ENCODE measurements around the gene TRABD2B. TPM values are rescaled to one million over a fixed set of nuclear protein-coding genes. Genes with fewer than 3 reads are reported as not detected.

The TRABD2B gene
- total RNA-seq, 1 experiment from 2014 or later: 10.3 TPM

DNA sequence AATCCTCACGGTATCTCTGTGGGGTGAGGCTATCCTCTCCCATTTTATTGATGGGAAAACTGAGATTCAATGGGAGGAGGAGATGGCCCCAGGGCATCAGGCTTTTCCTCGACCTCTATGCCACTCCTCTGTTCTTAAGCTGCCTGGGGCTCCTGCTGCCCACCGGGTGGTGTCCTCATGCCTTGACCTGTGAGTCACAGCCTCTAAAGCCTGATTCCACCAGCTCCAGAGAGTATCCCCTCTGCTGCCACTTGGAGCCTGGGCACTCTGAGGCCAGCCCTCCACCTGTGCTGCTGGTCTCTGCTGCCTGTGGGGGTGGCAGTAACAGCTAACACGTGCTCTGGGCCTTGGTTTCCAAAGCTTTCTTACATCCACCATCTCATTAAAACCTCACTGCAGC is 241.2 kb downstream of the TRABD2B start:
- no peak for DNase-seq (ENCODE audit: low spot score)
- ChIA-PET CTCF (interaction anchor here (0.7 to 2.6 kb wide), 30 partner anchors 7 to 566 kb away, joined by 3 to 43 read pairs (median 4); partner anchors contain the start of genes FOXD2 and PDZK1IP1), POLR2A (interaction anchor here (0.9 kb wide), 1 partner anchor 30 kb away, joined by 3 read pairs; no protein-coding TSS in a partner anchor)
- TF ChIP-seq, protein P1, sequence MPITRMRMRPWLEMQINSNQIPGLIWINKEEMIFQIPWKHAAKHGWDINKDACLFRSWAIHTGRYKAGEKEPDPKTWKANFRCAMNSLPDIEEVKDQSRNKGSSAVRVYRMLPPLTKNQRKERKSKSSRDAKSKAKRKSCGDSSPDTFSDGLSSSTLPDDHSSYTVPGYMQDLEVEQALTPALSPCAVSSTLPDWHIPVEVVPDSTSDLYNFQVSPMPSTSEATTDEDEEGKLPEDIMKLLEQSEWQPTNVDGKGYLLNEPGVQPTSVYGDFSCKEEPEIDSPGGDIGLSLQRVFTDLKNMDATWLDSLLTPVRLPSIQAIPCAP (CRISPR knock-in tag; IDR thresholded peaks at IDR 0.05): no peak
- TF ChIP-seq, protein P2, sequence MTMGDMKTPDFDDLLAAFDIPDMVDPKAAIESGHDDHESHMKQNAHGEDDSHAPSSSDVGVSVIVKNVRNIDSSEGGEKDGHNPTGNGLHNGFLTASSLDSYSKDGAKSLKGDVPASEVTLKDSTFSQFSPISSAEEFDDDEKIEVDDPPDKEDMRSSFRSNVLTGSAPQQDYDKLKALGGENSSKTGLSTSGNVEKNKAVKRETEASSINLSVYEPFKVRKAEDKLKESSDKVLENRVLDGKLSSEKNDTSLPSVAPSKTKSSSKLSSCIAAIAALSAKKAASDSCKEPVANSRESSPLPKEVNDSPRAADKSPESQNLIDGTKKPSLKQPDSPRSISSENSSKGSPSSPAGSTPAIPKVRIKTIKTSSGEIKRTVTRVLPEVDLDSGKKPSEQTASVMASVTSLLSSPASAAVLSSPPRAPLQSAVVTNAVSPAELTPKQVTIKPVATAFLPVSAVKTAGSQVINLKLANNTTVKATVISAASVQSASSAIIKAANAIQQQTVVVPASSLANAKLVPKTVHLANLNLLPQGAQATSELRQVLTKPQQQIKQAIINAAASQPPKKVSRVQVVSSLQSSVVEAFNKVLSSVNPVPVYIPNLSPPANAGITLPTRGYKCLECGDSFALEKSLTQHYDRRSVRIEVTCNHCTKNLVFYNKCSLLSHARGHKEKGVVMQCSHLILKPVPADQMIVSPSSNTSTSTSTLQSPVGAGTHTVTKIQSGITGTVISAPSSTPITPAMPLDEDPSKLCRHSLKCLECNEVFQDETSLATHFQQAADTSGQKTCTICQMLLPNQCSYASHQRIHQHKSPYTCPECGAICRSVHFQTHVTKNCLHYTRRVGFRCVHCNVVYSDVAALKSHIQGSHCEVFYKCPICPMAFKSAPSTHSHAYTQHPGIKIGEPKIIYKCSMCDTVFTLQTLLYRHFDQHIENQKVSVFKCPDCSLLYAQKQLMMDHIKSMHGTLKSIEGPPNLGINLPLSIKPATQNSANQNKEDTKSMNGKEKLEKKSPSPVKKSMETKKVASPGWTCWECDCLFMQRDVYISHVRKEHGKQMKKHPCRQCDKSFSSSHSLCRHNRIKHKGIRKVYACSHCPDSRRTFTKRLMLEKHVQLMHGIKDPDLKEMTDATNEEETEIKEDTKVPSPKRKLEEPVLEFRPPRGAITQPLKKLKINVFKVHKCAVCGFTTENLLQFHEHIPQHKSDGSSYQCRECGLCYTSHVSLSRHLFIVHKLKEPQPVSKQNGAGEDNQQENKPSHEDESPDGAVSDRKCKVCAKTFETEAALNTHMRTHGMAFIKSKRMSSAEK (CRISPR knock-in tag; IDR thresholded peaks at IDR 0.05; ENCODE audit: borderline replicate concordance): no peak
- TF ChIP-seq GTF2I (CRISPR knock-in tag; conservative IDR thresholded peaks at IDR 0.05): no peak
- TF ChIP-seq, protein P3, sequence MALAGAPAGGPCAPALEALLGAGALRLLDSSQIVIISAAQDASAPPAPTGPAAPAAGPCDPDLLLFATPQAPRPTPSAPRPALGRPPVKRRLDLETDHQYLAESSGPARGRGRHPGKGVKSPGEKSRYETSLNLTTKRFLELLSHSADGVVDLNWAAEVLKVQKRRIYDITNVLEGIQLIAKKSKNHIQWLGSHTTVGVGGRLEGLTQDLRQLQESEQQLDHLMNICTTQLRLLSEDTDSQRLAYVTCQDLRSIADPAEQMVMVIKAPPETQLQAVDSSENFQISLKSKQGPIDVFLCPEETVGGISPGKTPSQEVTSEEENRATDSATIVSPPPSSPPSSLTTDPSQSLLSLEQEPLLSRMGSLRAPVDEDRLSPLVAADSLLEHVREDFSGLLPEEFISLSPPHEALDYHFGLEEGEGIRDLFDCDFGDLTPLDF (CRISPR knock-in tag; IDR thresholded peaks at IDR 0.05): no peak
- no peak for TF ChIP-seq ZBTB21 (CRISPR knock-in tag; IDR thresholded peaks at IDR 0.05; ENCODE audit: borderline replicate concordance)
- no peak for TF ChIP-seq PRDM15 (CRISPR knock-in tag; IDR thresholded peaks at IDR 0.05)
- TF ChIP-seq MYBL2 (CRISPR knock-in tag; IDR thresholded peaks at IDR 0.05): no peak
- no peak for TF ChIP-seq JAZF1 (CRISPR knock-in tag; IDR thresholded peaks at IDR 0.05)
- TF ChIP-seq ZNF396 (CRISPR knock-in tag; IDR thresholded peaks at IDR 0.05; ENCODE audit: borderline replicate concordance): no peak
- TF ChIP-seq ESRRA (CRISPR knock-in tag; IDR thresholded peaks at IDR 0.05; ENCODE audit: borderline replicate concordance): no peak
- TF ChIP-seq, protein P4, sequence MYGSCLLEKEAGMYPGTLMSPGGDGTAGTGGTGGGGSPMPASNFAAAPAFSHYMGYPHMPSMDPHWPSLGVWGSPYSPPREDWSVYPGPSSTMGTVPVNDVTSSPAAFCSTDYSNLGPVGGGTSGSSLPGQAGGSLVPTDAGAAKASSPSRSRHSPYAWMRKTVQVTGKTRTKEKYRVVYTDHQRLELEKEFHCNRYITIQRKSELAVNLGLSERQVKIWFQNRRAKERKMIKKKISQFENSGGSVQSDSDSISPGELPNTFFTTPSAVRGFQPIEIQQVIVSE (CRISPR knock-in tag; IDR thresholded peaks at IDR 0.05; ENCODE audit: borderline replicate concordance): no peak
- no peak for TF ChIP-seq JUN (CRISPR knock-in tag; IDR thresholded peaks at IDR 0.05)
- TF ChIP-seq PRRX2 (CRISPR knock-in tag; IDR thresholded peaks at IDR 0.05): no peak
- TF ChIP-seq ZNF263 (CRISPR knock-in tag; IDR thresholded peaks at IDR 0.05; ENCODE audit: low read depth): no peak
- TF ChIP-seq SP1 (CRISPR knock-in tag; conservative IDR thresholded peaks at IDR 0.05): no peak
- TF ChIP-seq TP53 (CRISPR knock-in tag; IDR thresholded peaks at IDR 0.05): no peak
- TF ChIP-seq HMGA2 (CRISPR knock-in tag; IDR thresholded peaks at IDR 0.05): no peak
- no peak for TF ChIP-seq ARID4B (CRISPR knock-in tag; IDR thresholded peaks at IDR 0.05; ENCODE audit: borderline replicate concordance)
- no peak for ATAC-seq
- Mint-ChIP-seq H3K27me3 (ENCODE audit: low read depth) (peaks cover 28% of the 10 kb centered on the region), H3K9me3 (no peaks in the 10 kb centered on the region), H3K27ac (no peak overlapping the region), H3K36me3 (no peaks in the 10 kb centered on the region), H3K4me3 (no peak overlapping the region), H3K4me1 (peaks cover 14% of the 10 kb centered on the region)

All from WTC11 (cell line).